B cell (primary cell): Measurements from ENCODE around the gene YTHDC2. TPM values are rescaled to one million over a fixed set of nuclear protein-coding genes. Genes with fewer than 3 reads are reported as not detected.

Experiments used
- ATAC-seq: fragments of 200-7000 bp; cut with Tn5 transposase; one replicate; pipeline ENCODE4 v1.10.0; 2021; ENCODE audit warnings: low read depth, mild to moderate bottlenecking, moderate number of reproducible peaks, moderate library complexity
- CTCF ChIA-PET: fragments of 350-600 bp; sonication (Branson Sonifier 250); formaldehyde crosslinking; loops from one replicate; lab custom pipeline; 2021; ENCODE audit warnings: antibody characterized with exemption, inconsistent platforms; lab: Charles Lee
- POLR2A ChIA-PET: fragments of 350-600 bp; sonication (Branson Sonifier 250); formaldehyde crosslinking; loops from one replicate; lab custom pipeline; 2021; ENCODE audit warnings: antibody characterized with exemption; lab: Charles Lee
- DNase-seq: peaks from one replicate; pipeline ENCODE4 v3.0.0; 2013
- H2AFZ ChIP-seq: 2 replicates; pipeline ENCODE4 v1.6.1; 2012; ENCODE audit warnings: mild to moderate bottlenecking, low read depth, low read length; ENCODE audit not compliant: insufficient read depth, poor library complexity, severe bottlenecking
- H3K27ac ChIP-seq, 2 donors: 1 replicate in 1 of 2; 2 replicates in 1 of 2; pipeline ENCODE4 v1.5.1; 2012 to 2013; ENCODE audit warnings: low read length in 2 of 2, mild to moderate bottlenecking in 2 of 2, moderate library complexity in 1 of 2
- H3K27me3 ChIP-seq, 4 experiments: fragments of 200-600 bp in 1 of 4; sonication (generic) in 1 of 4; replicated peaks in 1 of 4; 1 replicate in 2 of 4; 2 replicates in 2 of 4; pipeline versions ENCODE4 v1.6.1 to v1.7.0; 2013 to 2016; ENCODE audit warnings: low read length in 3 of 4, mild to moderate bottlenecking in 2 of 4, mixed read lengths in 1 of 4, moderate library complexity in 1 of 4; ENCODE audit not compliant: insufficient read depth in 4 of 4, control insufficient read depth in 3 of 4; ENCODE audit errors: control extremely low read depth in 1 of 4
- H3K36me3 ChIP-seq, 2 experiments: replicated peaks in 1 of 2; 1 replicate in 1 of 2; 2 replicates in 1 of 2; pipeline versions ENCODE4 v1.6.1 to v1.7.1; 2013; ENCODE audit warnings: low read length in 1 of 2; ENCODE audit not compliant: insufficient read depth in 2 of 2, control insufficient read depth in 1 of 2; ENCODE audit errors: control extremely low read depth in 1 of 2, extremely low read depth in 1 of 2
- H3K4me1 ChIP-seq, 2 donors: fragments of 200-600 bp in 1 of 2; sonication (generic) in 1 of 2; 1 replicate in 1 of 2; 2 replicates in 1 of 2; pipeline versions ENCODE4 v1.5.1 to v1.6.1; 2013 to 2017; ENCODE audit warnings: low read length in 2 of 2; ENCODE audit not compliant: control insufficient read depth in 2 of 2, insufficient read depth in 2 of 2
- H3K4me2 ChIP-seq: replicated peaks from 2 replicates; pipeline ENCODE3; 2012; ENCODE audit warnings: mild to moderate bottlenecking, low read depth, low read length; ENCODE audit not compliant: poor library complexity, severe bottlenecking
- H3K4me3 ChIP-seq, 5 experiments: fragments of 200-600 bp in 1 of 5; sonication (generic) in 1 of 5; 1 replicate in 3 of 5; 2 replicates in 2 of 5; pipeline versions ENCODE4 v1.5.1 to v1.7.0; 2011 to 2016; ENCODE audit warnings: low read length in 4 of 5, mild to moderate bottlenecking in 4 of 5, low read depth in 2 of 5, control low read depth in 1 of 5, moderate library complexity in 1 of 5; ENCODE audit not compliant: insufficient read depth in 1 of 5; ENCODE audit errors: control extremely low read depth in 1 of 5, extremely low read depth in 1 of 5
- H3K79me2 ChIP-seq: fragments of 200-600 bp; sonication (generic); one replicate; pipeline ENCODE4 v1.6.0; 2016; ENCODE audit warnings: low read length; ENCODE audit not compliant: control insufficient read depth, insufficient read depth
- H3K9ac ChIP-seq: fragments of 200-600 bp; sonication (generic); 2 replicates; pipeline ENCODE4 v1.6.1; 2017; ENCODE audit warnings: mild to moderate bottlenecking, low read length, moderate library complexity
- H3K9me3 ChIP-seq, 3 donors: one replicate each; pipeline versions ENCODE4 v1.6.1 to v1.7.1; 2013; ENCODE audit warnings: low read length in 2 of 3; ENCODE audit not compliant: control insufficient read depth in 2 of 3, insufficient read depth in 1 of 3; ENCODE audit errors: control extremely low read depth in 1 of 3
- H4K20me1 ChIP-seq: 2 replicates; pipeline ENCODE4 v1.6.0; 2012; ENCODE audit warnings: mild to moderate bottlenecking, low read length; ENCODE audit not compliant: insufficient read depth, control insufficient read depth, poor library complexity, severe bottlenecking
- H3K27ac Mint-ChIP-seq: one replicate; pipeline ENCODE4 v1.8.0; 2021; ENCODE audit warnings: mixed read lengths
- H3K27me3 Mint-ChIP-seq: one replicate; pipeline ENCODE4 v1.8.0; 2021; ENCODE audit warnings: mixed read lengths
- H3K4me1 Mint-ChIP-seq: one replicate; pipeline ENCODE4 v1.8.0; 2021; ENCODE audit warnings: mixed read lengths
- H3K4me3 Mint-ChIP-seq: one replicate; pipeline ENCODE4 v1.8.0; 2021; ENCODE audit warnings: mixed read lengths
- H3K9me3 Mint-ChIP-seq: one replicate; pipeline ENCODE4 v1.8.0; 2022; ENCODE audit warnings: mixed read lengths; ENCODE audit not compliant: insufficient read depth
- CTCF ChIP-seq: fragments of 200-600 bp; IDR thresholded peaks from one replicate; pipeline ENCODE4 v1.8.0; 2022; ENCODE audit warnings: antibody characterized with exemption, mild to moderate bottlenecking
- EZH2 ChIP-seq: IDR thresholded peaks from 2 replicates; pipeline ENCODE4 v1.6.1; 2012; ENCODE audit warnings: borderline replicate concordance, low read depth, mild to moderate bottlenecking, moderate library complexity, low read length; ENCODE audit not compliant: insufficient read depth, poor library complexity, severe bottlenecking
- WGBS: methylation state at CpG from one replicate; pipeline ENCODE4 v1.1.5; 2013; ENCODE audit warnings: missing lambda C conversion rate; ENCODE audit not compliant: insufficient coverage; 5-methylcytosine and 5-hydroxymethylcytosine counted together
- intact Hi-C: fragments of 100-400 bp; cut with micrococcal nuclease; formaldehyde crosslinking; loops from one replicate; pipeline ENCODE4 v1.10.0; 2022
- polyA minus RNA-seq: library from RNA; depleted of rRNA, polyadenylated mRNA; stranded (reverse); fragments of >200 nt; gene quantifications from 2 replicates; pipeline ENCODE4 v1.2.3, GENCODE V29; 2012
- polyA plus RNA-seq: library from polyadenylated mRNA; depleted of rRNA; stranded (reverse); fragments of >200 nt; gene quantifications from 2 replicates; pipeline ENCODE4 v1.2.3, GENCODE V29; 2012
- total RNA-seq, 2 donors: library from RNA; stranded (reverse); fragments of 120-200 nt in 1 of 2; gene quantifications; 1 replicate in 1 of 2; 2 replicates in 1 of 2; pipeline versions ENCODE4 v1.2.3 to v1.2.4, GENCODE V29; 2013 to 2022

YTHDC2 gene
- 52.6 and 62.4 TPM in 2 replicates for total RNA-seq
- total RNA-seq (2013), result 41.3 TPM
- polyA plus RNA-seq, result 8.6 and 14.9 TPM in 2 replicates
- 31.4 and 50.6 TPM in 2 replicates for polyA minus RNA-seq

- H3K27me3 Mint-ChIP-seq, result peaks cover 18% of the 10 kb centered on the region
- Histone ChIP-seq H2AFZ (peak within 1 kb of the TSS; percentile 94), H3K4me1 (peaks cover 7 to 17% of the 10 kb centered on the region in 2 donors), H3K36me3 (peaks cover 0 to 4% of the 10 kb centered on the region in 2 experiments), H3K27ac (peak within 1 kb of the TSS; percentile 83 to 93), H3K4me2 (peak within 1 kb of the TSS; percentile 75), H3K79me2 (peaks cover 45% of the 10 kb centered on the region), H3K27me3 (peaks cover 0 to 8% (median 3%) of the 10 kb centered on the region in 4 experiments), H3K9ac (peak within 1 kb of the TSS; percentile 99), H3K4me3 (peak within 1 kb of the TSS; percentile 59 to 93 (median 84)), H3K9me3 (no peaks in the 10 kb centered on the region), H4K20me1 (no peaks in the 10 kb centered on the region)
- peak within 1 kb of the TSS; percentile 99 for H3K4me3 Mint-ChIP-seq
- ATAC-seq (peak; percentile 97), DNase-seq (peak; percentile 93)
- ChIA-PET CTCF (interaction anchor here (1.5 to 4.4 kb wide), 2 partner anchors 518 to 535 kb away, joined by 3 to 29 read pairs; no protein-coding TSS in a partner anchor), POLR2A (no interaction called here)
- intact Hi-C loops, result loop anchor here (1.0 to 10.0 kb wide), 8 partner anchors 134 to 2001 kb away; partner anchors contain the start of genes DCP2, SRP19 and STARD4
- TF ChIP-seq CTCF, result peak; percentile 18
- TF ChIP-seq EZH2, result no peak
- H3K4me1 Mint-ChIP-seq, result peaks cover 30% of the 10 kb centered on the region
- H3K27ac Mint-ChIP-seq, result peak within 1 kb of the TSS; percentile 95
- 2% methylated on average over 71 of the region's 72 CpGs for WGBS
- H3K9me3 Mint-ChIP-seq, result no peaks in the 10 kb centered on the region
Measured at GRCh38 chr5:113513384-113514288, at the start of gene YTHDC2. Gene YTHDC2, plus strand, starts transcription at chr5:113513694. Its CDS starts 202 bp downstream, at chr5:113513896.
